Measurements from ENCODE around the gene PDZD7. TPM values are rescaled to one million over a fixed set of nuclear protein-coding genes. Genes with fewer than 3 reads are reported as not detected.

Gene PDZD7
- total and polyA plus RNA-seq, 2 of the 8 experiments (the other 6 are each of a cell fraction or from before 2014, with no cell fraction given) = 0.88 to 1.6 TPM

GRCh38 chr10:101056365-101057151 is 25.6 kb upstream of the PDZD7 start:
- DNase-seq (ENCODE audit: low read depth in 1 of 2, low spot score in 2 of 2) (no peak), FAIRE-seq (no peak)
- no peak overlapping the region for H3K4ac ChIP-seq (replicated peaks; ENCODE audit: insufficient read length, low read depth, low read length)
- peaks cover 0 to 6% (median 1%) of the 10 kb centered on the region in 4 experiments; a peak in 3 of 7 replicates for H3K4me1 ChIP-seq (replicated peaks in 1 of 4; ENCODE audit: control insufficient read depth in 3 of 4, insufficient read depth in 4 of 4, low read length in 3 of 4)
- H3K18ac ChIP-seq (ENCODE audit: extremely low read depth, low read length) = no peak overlapping the region
- no peak overlapping the region for H3K4me3 ChIP-seq (ENCODE audit: extremely low read depth in 1 of 4, insufficient read depth in 2 of 4, low read depth in 3 of 4, low read length in 4 of 4)
- POLR2A ChIA-PET (ENCODE audit: partially characterized antibody) = no interaction called here
- H3K79me2 ChIP-seq (ENCODE audit: control insufficient read depth in 1 of 2, insufficient read depth in 2 of 2, low read length in 2 of 2) = peaks cover 0 to 3% of the 10 kb centered on the region in 2 experiments; a peak in 1 of 4 replicates
- 84% methylated on average over 4 of the region's 4 CpGs; no CpG with 5 or more reads in 1 of the 2 experiments for WGBS, 2 experiments (ENCODE audit: extremely low coverage in 1 of 2, insufficient coverage in 1 of 2, insufficient read length in 1 of 2, insufficient replicate concordance in 2 of 2, low coverage in 1 of 2, low lambda C conversion rate in 2 of 2, missing lambda C conversion rate in 1 of 2)
- H2BK12ac ChIP-seq (ENCODE audit: low read depth, low read length) = no peak overlapping the region
- H2BK15ac ChIP-seq (ENCODE audit: low read length) = no peak overlapping the region
- H2BK20ac ChIP-seq (ENCODE audit: low read length) = no peak overlapping the region
- H2BK5ac ChIP-seq (ENCODE audit: low read depth, low read length) = no peak overlapping the region
- no peak overlapping the region for H4K91ac ChIP-seq (replicated peaks; ENCODE audit: insufficient read length, low read length)
- no peak overlapping the region for H2BK120ac ChIP-seq (replicated peaks; ENCODE audit: low read depth, low read length)
- H3K4me2 ChIP-seq (ENCODE audit: insufficient read depth in 1 of 2, low read depth in 2 of 2, low read length in 2 of 2) = no peak overlapping the region
- H3K79me1 ChIP-seq (ENCODE audit: low read depth, low read length) = no peaks in the 10 kb centered on the region; the same call in 1 of the 2 replicates
- no peaks in the 10 kb centered on the region; a peak in 1 of 8 replicates for H3K36me3 ChIP-seq (ENCODE audit: control insufficient read depth in 2 of 4, insufficient read depth in 4 of 4, low read length in 3 of 4)
- CTCF ChIA-PET (ENCODE audit: partially characterized antibody) = interaction anchor here (0.5 to 59.5 kb wide), 8 partner anchors 10 to 175 kb away, joined by 3 to 2176 read pairs (median 57); partner anchors contain the start of genes KAZALD1, PDZD7 and SFXN3
- H3K9me3 ChIP-seq (ENCODE audit: insufficient read depth in 2 of 2, low read depth in 1 of 2, low read length in 1 of 2) = no peaks in the 10 kb centered on the region
- no peak overlapping the region for H4K5ac ChIP-seq (ENCODE audit: insufficient read length, low read depth, low read length)
- H2AFZ ChIP-seq (ENCODE audit: low read length) = no peak overlapping the region
- H3K27ac ChIP-seq (ENCODE audit: low read depth, low read length) = no peak overlapping the region
- peaks cover 7% of the 10 kb centered on the region; the same call in 1 of the 2 replicates for H3K23me2 ChIP-seq (ENCODE audit: low read depth, low read length)
- H3K9ac ChIP-seq (replicated peaks in 1 of 4; ENCODE audit: extremely low read depth in 1 of 4, low read depth in 3 of 4, low read length in 3 of 4) = no peak overlapping the region
- H3K56ac ChIP-seq (replicated peaks; ENCODE audit: insufficient read length, low read depth, low read length) = no peak overlapping the region
- H4K20me1 ChIP-seq (replicated peaks in 1 of 2; ENCODE audit: control insufficient read depth in 1 of 2, insufficient read depth in 2 of 2, low read length in 2 of 2) = peaks cover 9 to 12% of the 10 kb centered on the region in 2 experiments
- no peak overlapping the region for H3K23ac ChIP-seq (ENCODE audit: insufficient read length)
- H2AK5ac ChIP-seq (ENCODE audit: low read depth, low read length) = no peak overlapping the region
- H4K8ac ChIP-seq (ENCODE audit: extremely low read depth, insufficient read depth, low read length) = no peak overlapping the region
- H3K14ac ChIP-seq (ENCODE audit: insufficient read length) = no peak overlapping the region
- peaks cover under 1 to 10% (median 6%) of the 10 kb centered on the region in 4 experiments for H3K27me3 ChIP-seq (replicated peaks in 1 of 4; ENCODE audit: control insufficient read depth in 3 of 4, extremely low read depth in 1 of 4, insufficient read depth in 3 of 4, low read length in 3 of 4)
- no peak for TF ChIP-seq ATF2 (IDR thresholded peaks at IDR 0.05; ENCODE audit: low read length)
- TF ChIP-seq RBBP5 (IDR thresholded peaks at IDR 0.05; ENCODE audit: borderline replicate concordance, low read depth, low read length) = no peak
- no peak for TF ChIP-seq USF2 (IDR thresholded peaks at IDR 0.05; ENCODE audit: low read length)
- TF ChIP-seq CEBPB (IDR thresholded peaks at IDR 0.05; ENCODE audit: low read depth, low read length) = no peak
- TF ChIP-seq PHF8 (conservative IDR thresholded peaks at IDR 0.05; ENCODE audit: low read depth, low read length) = no peak
- TF ChIP-seq SP1 (IDR thresholded peaks at IDR 0.05; ENCODE audit: low read depth, low read length) = no peak
- TF ChIP-seq BACH1 (IDR thresholded peaks at IDR 0.05; ENCODE audit: low read length) = no peak
- no peak for TF ChIP-seq CREB1 (IDR thresholded peaks at IDR 0.05)
- no peak for TF ChIP-seq GTF2F1 (IDR thresholded peaks at IDR 0.05; ENCODE audit: borderline replicate concordance, low read depth, low read length)
- no peak for TF ChIP-seq KDM5A (IDR thresholded peaks at IDR 0.05; ENCODE audit: low read length)

Data from H1 (cell line).